ENCODE measurements around the gene TBC1D22B. TPM values are rescaled to one million over a fixed set of nuclear protein-coding genes. Genes with fewer than 3 reads are reported as not detected.

Gene TBC1D22B
- polyA plus RNA-seq, 3 donors = 3.9 to 5.0 (median 4.9) TPM

DNA sequence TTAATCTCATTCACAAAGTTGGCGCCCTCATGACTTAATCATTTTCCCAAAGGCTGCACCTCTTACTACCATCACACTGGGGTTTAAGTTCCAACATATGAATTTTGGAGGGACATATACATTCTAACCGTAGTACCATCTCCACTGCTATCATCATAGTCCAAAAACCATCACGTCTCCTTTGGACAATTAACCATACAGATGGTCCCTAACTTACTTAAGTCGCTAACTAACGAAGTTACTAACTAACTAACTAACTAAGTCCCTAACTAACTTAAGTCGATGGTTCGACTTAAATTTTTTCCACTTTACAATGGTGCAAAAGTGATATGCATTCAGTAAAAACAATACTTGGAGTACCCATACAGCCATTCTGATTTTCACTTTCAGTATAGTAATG lies 24.0 kb upstream of the TBC1D22B start:
- Histone ChIP-seq H3K4me3 (replicated peaks in 1 of 3; ENCODE audit: low read depth in 2 of 3, low read length in 3 of 3) (no peak overlapping the region), H4K20me1 (ENCODE audit: insufficient read depth, low read length) (no peaks in the 10 kb centered on the region), H3K4me1 (ENCODE audit: control insufficient read depth in 1 of 2, insufficient read depth in 2 of 2, low read length in 2 of 2) (peaks cover 4% of the 10 kb centered on the region in 2 donors), H3K9ac (ENCODE audit: insufficient read depth, low read length, poor library complexity, severe bottlenecking) (no peak overlapping the region), H3K36me3 (replicated peaks in 1 of 2; ENCODE audit: control insufficient read depth in 1 of 2, insufficient read depth in 2 of 2, low read length in 2 of 2) (no peaks in the 10 kb centered on the region), H3K9me3 (replicated peaks in 1 of 2; ENCODE audit: control insufficient read depth in 1 of 2, insufficient read depth in 1 of 2, low read length in 2 of 2) (no peaks in the 10 kb centered on the region), H3K27ac (ENCODE audit: low read depth in 1 of 2, low read length in 2 of 2) (no peak overlapping the region), H3K27me3 (ENCODE audit: control insufficient read depth in 2 of 2, insufficient read depth in 2 of 2, low read length in 2 of 2) (no peaks in the 10 kb centered on the region), H3K79me2 (ENCODE audit: insufficient read depth, low read length) (no peaks in the 10 kb centered on the region), H3K4me2 (replicated peaks; ENCODE audit: extremely low read depth, low read length, poor library complexity, severe bottlenecking) (no peak overlapping the region), H2AFZ (ENCODE audit: insufficient read depth, low read depth, low read length, poor library complexity, severe bottlenecking) (no peak overlapping the region)
- no peak overlapping the region for H3K4me3 Mint-ChIP-seq
- H3K27ac Mint-ChIP-seq = no peak overlapping the region
- peaks cover 0 to 2% (median 1%) of the 10 kb centered on the region in 3 donors for H3K27me3 Mint-ChIP-seq (ENCODE audit: low read depth in 3 of 3)
- TF ChIP-seq, protein P1, sequence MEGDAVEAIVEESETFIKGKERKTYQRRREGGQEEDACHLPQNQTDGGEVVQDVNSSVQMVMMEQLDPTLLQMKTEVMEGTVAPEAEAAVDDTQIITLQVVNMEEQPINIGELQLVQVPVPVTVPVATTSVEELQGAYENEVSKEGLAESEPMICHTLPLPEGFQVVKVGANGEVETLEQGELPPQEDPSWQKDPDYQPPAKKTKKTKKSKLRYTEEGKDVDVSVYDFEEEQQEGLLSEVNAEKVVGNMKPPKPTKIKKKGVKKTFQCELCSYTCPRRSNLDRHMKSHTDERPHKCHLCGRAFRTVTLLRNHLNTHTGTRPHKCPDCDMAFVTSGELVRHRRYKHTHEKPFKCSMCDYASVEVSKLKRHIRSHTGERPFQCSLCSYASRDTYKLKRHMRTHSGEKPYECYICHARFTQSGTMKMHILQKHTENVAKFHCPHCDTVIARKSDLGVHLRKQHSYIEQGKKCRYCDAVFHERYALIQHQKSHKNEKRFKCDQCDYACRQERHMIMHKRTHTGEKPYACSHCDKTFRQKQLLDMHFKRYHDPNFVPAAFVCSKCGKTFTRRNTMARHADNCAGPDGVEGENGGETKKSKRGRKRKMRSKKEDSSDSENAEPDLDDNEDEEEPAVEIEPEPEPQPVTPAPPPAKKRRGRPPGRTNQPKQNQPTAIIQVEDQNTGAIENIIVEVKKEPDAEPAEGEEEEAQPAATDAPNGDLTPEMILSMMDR (IDR thresholded peaks at IDR 0.05) = no peak
- WGBS (ENCODE audit: insufficient coverage) = 100% methylated on average over 3 of the region's 7 CpGs
- no peak for DNase-seq
- H3K4me1 Mint-ChIP-seq = peaks cover 8% of the 10 kb centered on the region
- H3K36me3 Mint-ChIP-seq = no peaks in the 10 kb centered on the region
- intact Hi-C loops (cut with micrococcal nuclease) = no loop called here
- H3K9me3 Mint-ChIP-seq = peaks cover 0 to 2% (median 0%) of the 10 kb centered on the region in 7 donors

DNA sequence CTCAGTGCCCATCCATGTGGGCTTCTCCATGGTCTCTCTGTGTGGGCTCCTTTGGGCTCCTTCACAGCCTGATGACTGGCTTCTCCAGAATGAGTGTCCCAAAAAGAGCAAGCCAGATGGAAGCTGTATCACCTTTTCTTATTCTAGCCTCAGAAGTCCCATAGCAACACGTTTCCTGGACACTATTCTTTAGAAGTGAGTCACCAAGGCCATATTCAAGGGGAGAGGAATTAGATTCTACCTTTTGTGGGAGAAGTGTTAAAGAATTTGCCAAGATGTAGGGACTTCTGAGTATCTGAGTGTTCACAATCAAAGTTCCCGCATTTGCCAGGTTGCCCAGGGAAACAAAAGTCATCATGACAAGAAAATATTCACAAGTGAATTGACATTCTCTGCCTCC lies 20.7 kb upstream of the TBC1D22B start:
- Histone ChIP-seq H3K79me2 (ENCODE audit: insufficient read depth, low read length) (no peaks in the 10 kb centered on the region), H2AFZ (ENCODE audit: insufficient read depth, low read depth, low read length, poor library complexity, severe bottlenecking) (no peak overlapping the region), H4K20me1 (ENCODE audit: insufficient read depth, low read length) (no peaks in the 10 kb centered on the region), H3K9me3 (replicated peaks in 1 of 2; ENCODE audit: control insufficient read depth in 1 of 2, insufficient read depth in 1 of 2, low read length in 2 of 2) (no peaks in the 10 kb centered on the region), H3K4me1 (ENCODE audit: control insufficient read depth in 1 of 2, insufficient read depth in 2 of 2, low read length in 2 of 2) (peaks cover 19 to 21% of the 10 kb centered on the region in 2 donors), H3K9ac (ENCODE audit: insufficient read depth, low read length, poor library complexity, severe bottlenecking) (no peak overlapping the region), H3K4me2 (replicated peaks; ENCODE audit: extremely low read depth, low read length, poor library complexity, severe bottlenecking) (no peak overlapping the region), H3K4me3 (replicated peaks in 1 of 3; ENCODE audit: low read depth in 2 of 3, low read length in 3 of 3) (no peak overlapping the region), H3K36me3 (replicated peaks in 1 of 2; ENCODE audit: control insufficient read depth in 1 of 2, insufficient read depth in 2 of 2, low read length in 2 of 2) (no peaks in the 10 kb centered on the region), H3K27ac (ENCODE audit: low read depth in 1 of 2, low read length in 2 of 2) (no peak overlapping the region), H3K27me3 (ENCODE audit: control insufficient read depth in 2 of 2, insufficient read depth in 2 of 2, low read length in 2 of 2) (no peaks in the 10 kb centered on the region)
- no peak for DNase-seq
- Mint-ChIP-seq H3K27me3 (ENCODE audit: low read depth in 3 of 3) (peaks cover 0 to 2% (median 0%) of the 10 kb centered on the region in 3 donors), H3K27ac (no peak overlapping the region), H3K36me3 (peaks cover 0 to 2% of the 10 kb centered on the region in 2 donors), H3K4me3 (no peak overlapping the region), H3K9me3 (peaks cover 0 to 6% (median 0%) of the 10 kb centered on the region in 7 donors), H3K4me1 (peaks cover 22% of the 10 kb centered on the region)
- 100% methylated on average over 1 of the region's 2 CpGs for WGBS (ENCODE audit: insufficient coverage)
- intact Hi-C loops (cut with micrococcal nuclease) = no loop called here
- TF ChIP-seq, protein P1 (IDR thresholded peaks at IDR 0.05) = no peak
